HEK293 (cell line): ENCODE data around the gene ARF4.

Experiments
- CTCF ChIP-seq: fragments of 450-650 bp; formaldehyde crosslinking; IDR thresholded peaks from 2 replicates; pipeline ENCODE4 v1.5.1; 2016; ENCODE audit warnings: missing biosample characterization, missing genetic modification characterization
- ZNF138 ChIP-seq: fragments of 450-650 bp; formaldehyde crosslinking; IDR thresholded peaks from 2 replicates; pipeline ENCODE4 v1.5.1; 2016; ENCODE audit warnings: missing biosample characterization, missing genetic modification characterization, borderline replicate concordance
- ZNF645 ChIP-seq: fragments of 450-650 bp; formaldehyde crosslinking; IDR thresholded peaks from 2 replicates; pipeline ENCODE4; 2016; ENCODE audit warnings: missing biosample characterization, missing genetic modification characterization
- ZNF776 ChIP-seq: fragments of 450-650 bp; formaldehyde crosslinking; IDR thresholded peaks from 2 replicates; pipeline ENCODE4 v1.5.0; 2017; ENCODE audit warnings: missing biosample characterization, missing genetic modification characterization, borderline replicate concordance
- TF ChIP-seq, protein P1 (sequence below): fragments of 450-650 bp; formaldehyde crosslinking; IDR thresholded peaks from 2 replicates; pipeline ENCODE4 v1.5.1; 2016; ENCODE audit warnings: missing biosample characterization, missing genetic modification characterization

ARF4 gene

DNA sequence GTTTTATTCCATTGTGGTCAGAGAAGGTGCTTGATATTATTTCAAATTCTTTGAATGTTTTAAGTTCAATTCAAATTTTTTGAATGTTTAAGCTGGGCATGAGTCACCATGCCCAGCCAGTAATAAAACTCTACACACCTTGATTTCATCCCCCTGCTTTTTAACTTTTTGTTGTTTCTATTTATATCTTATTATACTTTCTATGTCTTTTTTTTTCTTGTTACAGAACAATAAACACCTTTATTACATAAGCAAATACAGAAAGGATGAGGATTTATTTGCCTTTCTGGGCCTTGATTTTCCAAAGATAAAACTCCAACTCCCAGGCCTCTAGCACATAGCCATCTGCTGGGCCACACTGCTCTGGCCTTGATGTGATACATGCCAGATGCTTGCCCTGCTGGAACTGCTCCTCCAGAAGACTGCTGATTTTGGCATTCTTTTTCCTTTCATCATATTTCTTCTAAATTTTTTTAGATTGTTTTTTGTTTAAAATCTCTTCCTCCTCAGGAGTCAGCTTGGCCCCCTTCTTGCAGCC, 67.0 kb downstream of the ARF4 start (continued):
- TF ChIP-seq ZNF776 (tag by site-specific recombination) = no peak
- TF ChIP-seq, protein P1, sequence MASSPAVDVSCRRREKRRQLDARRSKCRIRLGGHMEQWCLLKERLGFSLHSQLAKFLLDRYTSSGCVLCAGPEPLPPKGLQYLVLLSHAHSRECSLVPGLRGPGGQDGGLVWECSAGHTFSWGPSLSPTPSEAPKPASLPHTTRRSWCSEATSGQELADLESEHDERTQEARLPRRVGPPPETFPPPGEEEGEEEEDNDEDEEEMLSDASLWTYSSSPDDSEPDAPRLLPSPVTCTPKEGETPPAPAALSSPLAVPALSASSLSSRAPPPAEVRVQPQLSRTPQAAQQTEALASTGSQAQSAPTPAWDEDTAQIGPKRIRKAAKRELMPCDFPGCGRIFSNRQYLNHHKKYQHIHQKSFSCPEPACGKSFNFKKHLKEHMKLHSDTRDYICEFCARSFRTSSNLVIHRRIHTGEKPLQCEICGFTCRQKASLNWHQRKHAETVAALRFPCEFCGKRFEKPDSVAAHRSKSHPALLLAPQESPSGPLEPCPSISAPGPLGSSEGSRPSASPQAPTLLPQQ (tag by site-specific recombination) = no peak
- no peak for TF ChIP-seq ZNF138 (tag by site-specific recombination)
- no peak for TF ChIP-seq CTCF (tag by site-specific recombination)
- no peak for TF ChIP-seq ZNF645 (tag by site-specific recombination)
- TF ChIP-seq, all 188 proteins: peak for 0
